Adrenal gland (tissue), 12 donors: ENCODE measurements around the gene ZDHHC4. TPM values are rescaled to one million over a fixed set of nuclear protein-coding genes. Genes with fewer than 3 reads are reported as not detected.

Source experiments
- DNase-seq, 7 donors: peaks; one replicate each; pipeline ENCODE4 v3.0.0-alpha.2; 2019 to 2020
- H3K27ac ChIP-seq, 5 donors: fragments of 200-600 bp; sonication (generic) in 4 of 5; 1 replicate in 3 of 5; 2 replicates in 2 of 5; pipeline versions ENCODE4 v1.5.1 to v1.8.0; 2016 to 2020; ENCODE audit warnings: mild to moderate bottlenecking in 1 of 5
- H3K27me3 ChIP-seq: fragments of 200-600 bp; 2 replicates; pipeline ENCODE4 v1.8.0; 2021
- H3K36me3 ChIP-seq, 2 donors: fragments of 200-600 bp; replicated peaks in 1 of 2; 1 replicate in 1 of 2; 2 replicates in 1 of 2; pipeline versions ENCODE4 v1.5.1 to v1.8.0; 2018 to 2022
- H3K4me1 ChIP-seq, 2 donors: fragments of 200-600 bp; replicated peaks in 1 of 2; 1 replicate in 1 of 2; 2 replicates in 1 of 2; pipeline versions ENCODE4 v1.5.1 to v1.8.0; 2018 to 2021
- H3K4me3 ChIP-seq, 4 donors: fragments of 200-600 bp; sonication (generic) in 3 of 4; one replicate each; pipeline ENCODE4 v1.5.1; 2016 to 2018
- H3K9me3 ChIP-seq, 3 donors: fragments of 200-600 bp; sonication (generic) in 1 of 3; replicated peaks in 1 of 3; 1 replicate in 2 of 3; 2 replicates in 1 of 3; pipeline versions ENCODE4 v1.5.1 to v1.8.0; 2016 to 2021
- POLR2A ChIP-seq, 2 donors: fragments of 450-650 bp; IDR thresholded peaks; one replicate each; pipeline ENCODE4 v1.6.1; 2017; ENCODE audit warnings: antibody characterized with exemption in 2 of 2, mild to moderate bottlenecking in 2 of 2, moderate library complexity in 1 of 2
- WGBS, 4 donors: extraction: QIAGEN DNeasy Blood & Tissue Kit in 2 of 4; methylation state at CpG; one replicate each; pipeline versions ENCODE4 v1.1.5 to v1.1.7; 2013 to 2017; 5-methylcytosine and 5-hydroxymethylcytosine counted together
- intact Hi-C, 2 donors: fragments of 100-400 bp; cut with DNase I; formaldehyde crosslinking; loops; one replicate each; pipeline versions ENCODE4 v1.14.1 to v1.15.0; 2022 to 2023
- polyA plus RNA-seq, 3 donors: library from polyadenylated mRNA; stranded (reverse); fragments of 200-250 nt in 2 of 3; fragments of 350-450 nt in 1 of 3; fragmentation: Illumina TruSeq in 1 of 3; extraction: RNeasy Lipid Tissue Mini Kit (QIAGEN cat#74804) in 1 of 3; gene quantifications; one replicate each; pipeline ENCODE4 v1.2.3, GENCODE V29; 2013 to 2014
- total RNA-seq, 9 donors: library from RNA; depleted of rRNA in 4 of 9; stranded (reverse); fragments of >200 nt in 4 of 9; fragments of 120-200 nt in 1 of 9; fragmentation: NEBNext Ultra II Directional in 1 of 9; extraction: Animal tissue kit (Norgen Biotek cat#: 25700) in 1 of 9; gene quantifications; one replicate each; pipeline versions ENCODE4 v1.1.0 to v1.2.4, GENCODE V29; 2013 to 2023
- TF ChIP-seq, protein P1 (sequence below), 6 experiments: fragments of 450-650 bp in 4 of 6; fragments of 200-600 bp in 2 of 6; sonication (generic) in 1 of 6; IDR thresholded peaks; 1 replicate in 5 of 6; 2 replicates in 1 of 6; pipeline versions ENCODE4 v1.5.1 to v1.8.0; 2016 to 2021; ENCODE audit warnings: antibody characterized with exemption in 6 of 6, mild to moderate bottlenecking in 2 of 6, moderate library complexity in 1 of 6
- donor health status: healthy with polysubstance abuse.
- donor health status: Bipolar disorder and iron deficiency.
- donor health status: DM: yes; HTN: yes; CAD: no.
- donor health status: DM: no; HTN: no; CAD: no.
- donor health status: DM: no; HTN: no; CAD: no.
- donor health status: DM: yes; HTN: yes; CAD: no.

The ZDHHC4 gene
- total and polyA plus RNA-seq, 12 donors, result 38.5 to 115 (median 70.4) TPM

DNA sequence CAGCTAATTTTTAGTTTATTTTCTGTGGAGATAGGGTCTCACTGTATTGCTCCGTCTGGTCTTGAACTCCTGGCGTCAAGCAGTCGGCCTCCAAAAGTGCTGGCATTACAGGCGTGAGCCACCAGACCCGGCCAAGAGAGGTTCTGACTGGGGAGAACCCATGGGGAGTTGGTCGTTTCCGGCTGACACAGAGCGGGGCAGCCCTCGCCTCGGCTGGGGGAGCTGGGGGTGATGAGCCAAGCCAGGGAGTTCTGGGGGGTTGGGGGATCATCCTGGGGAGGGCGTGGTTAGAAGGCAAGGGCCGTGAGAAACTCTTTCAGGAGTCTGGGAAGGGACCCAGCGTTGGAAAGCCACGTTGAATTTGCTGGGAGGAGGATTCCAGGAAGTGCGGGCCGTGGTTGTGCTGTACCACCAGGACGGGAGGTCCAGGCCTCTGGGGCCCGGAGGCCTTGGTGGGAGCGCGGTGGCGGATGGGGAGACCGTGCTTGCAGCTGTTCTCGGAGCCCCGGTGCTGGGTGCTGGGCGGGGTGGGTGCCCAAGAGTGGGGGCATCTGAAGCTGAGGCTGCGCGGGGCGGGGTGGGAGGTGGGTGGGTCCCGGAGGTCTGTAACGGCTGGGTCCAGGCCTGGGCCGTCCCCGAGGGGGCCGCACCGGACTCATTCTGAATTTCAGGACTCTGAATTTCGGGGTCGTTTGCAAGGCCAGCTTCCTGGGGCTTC, 29.8 kb downstream of the ZDHHC4 start:
- no peak overlapping the region for H3K27ac ChIP-seq
- H3K4me1 ChIP-seq, result no peaks in the 10 kb centered on the region
- intact Hi-C loops, result no loop called here
- no peak for DNase-seq
- H3K4me3 ChIP-seq, result no peak overlapping the region
- TF ChIP-seq, protein P1, sequence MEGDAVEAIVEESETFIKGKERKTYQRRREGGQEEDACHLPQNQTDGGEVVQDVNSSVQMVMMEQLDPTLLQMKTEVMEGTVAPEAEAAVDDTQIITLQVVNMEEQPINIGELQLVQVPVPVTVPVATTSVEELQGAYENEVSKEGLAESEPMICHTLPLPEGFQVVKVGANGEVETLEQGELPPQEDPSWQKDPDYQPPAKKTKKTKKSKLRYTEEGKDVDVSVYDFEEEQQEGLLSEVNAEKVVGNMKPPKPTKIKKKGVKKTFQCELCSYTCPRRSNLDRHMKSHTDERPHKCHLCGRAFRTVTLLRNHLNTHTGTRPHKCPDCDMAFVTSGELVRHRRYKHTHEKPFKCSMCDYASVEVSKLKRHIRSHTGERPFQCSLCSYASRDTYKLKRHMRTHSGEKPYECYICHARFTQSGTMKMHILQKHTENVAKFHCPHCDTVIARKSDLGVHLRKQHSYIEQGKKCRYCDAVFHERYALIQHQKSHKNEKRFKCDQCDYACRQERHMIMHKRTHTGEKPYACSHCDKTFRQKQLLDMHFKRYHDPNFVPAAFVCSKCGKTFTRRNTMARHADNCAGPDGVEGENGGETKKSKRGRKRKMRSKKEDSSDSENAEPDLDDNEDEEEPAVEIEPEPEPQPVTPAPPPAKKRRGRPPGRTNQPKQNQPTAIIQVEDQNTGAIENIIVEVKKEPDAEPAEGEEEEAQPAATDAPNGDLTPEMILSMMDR (IDR thresholded peaks at IDR 0.05), result no peak
- TF ChIP-seq POLR2A (IDR thresholded peaks at IDR 0.05), result no peak
- H3K36me3 ChIP-seq, result peaks cover 0 to 45% of the 10 kb centered on the region in 2 donors
- WGBS, 4 donors, result 89 to 93% (median 91%) methylated on average over 23 to 36 of the region's 36 CpGs
- no peaks in the 10 kb centered on the region for H3K27me3 ChIP-seq
- no peaks in the 10 kb centered on the region for H3K9me3 ChIP-seq

DNA sequence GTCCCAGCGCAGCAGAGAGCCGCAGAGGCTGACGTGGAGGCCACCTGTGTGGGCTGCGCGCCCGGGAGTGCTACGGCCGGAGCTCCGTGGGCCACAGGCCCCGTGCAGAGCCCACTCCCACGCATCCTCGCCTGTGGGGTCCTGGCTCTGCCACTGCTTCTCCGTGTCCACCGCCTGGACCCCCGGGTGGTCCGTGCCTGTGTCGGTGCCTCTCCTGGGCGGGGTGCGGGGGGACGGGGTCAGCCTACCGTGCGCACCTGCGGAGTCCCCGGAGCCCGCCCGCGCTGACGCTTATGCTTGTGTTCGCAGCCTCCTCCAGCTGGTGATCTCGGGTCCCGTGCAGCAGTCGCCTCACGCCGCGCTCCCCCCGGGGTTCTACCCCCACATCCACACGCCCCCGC, 30.4 kb downstream of the ZDHHC4 start:
- Histone ChIP-seq H3K4me3 (no peak overlapping the region), H3K9me3 (no peaks in the 10 kb centered on the region), H3K27ac (no peak overlapping the region), H3K4me1 (no peaks in the 10 kb centered on the region), H3K27me3 (no peaks in the 10 kb centered on the region), H3K36me3 (peaks cover 0 to 39% of the 10 kb centered on the region in 2 donors)
- intact Hi-C loops, result no loop called here
- TF ChIP-seq POLR2A (IDR thresholded peaks at IDR 0.05), result no peak
- TF ChIP-seq, protein P1 (IDR thresholded peaks at IDR 0.05), result no peak
- DNase-seq, result no peak
- 88 to 98% (median 92%) methylated on average over 22 to 38 of the region's 38 CpGs for WGBS, 4 donors

DNA sequence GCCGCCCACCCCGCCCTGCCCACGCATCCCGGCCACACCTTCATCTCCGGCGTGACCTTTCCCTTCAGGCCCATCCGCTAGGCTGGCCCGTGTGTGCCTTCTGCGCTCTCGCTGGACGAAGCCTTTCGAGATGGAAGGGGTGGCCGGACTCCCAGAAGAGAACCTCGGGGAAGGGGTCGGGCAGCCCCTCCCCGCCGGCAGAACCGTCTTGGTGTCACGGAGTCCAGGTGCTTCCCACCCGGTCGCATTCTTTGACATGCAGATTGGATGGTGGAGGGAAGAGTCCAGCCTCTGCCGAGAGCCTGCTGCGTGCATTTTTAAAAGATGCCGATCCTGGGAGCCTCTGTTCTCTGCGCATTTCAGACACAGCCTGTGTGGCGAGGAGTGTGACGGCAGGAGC, 30.8 kb downstream of the ZDHHC4 start:
- H3K27ac ChIP-seq, result no peak overlapping the region
- intact Hi-C loops, result no loop called here
- H3K9me3 ChIP-seq, result no peaks in the 10 kb centered on the region
- H3K4me3 ChIP-seq, result no peak overlapping the region
- no peaks in the 10 kb centered on the region for H3K27me3 ChIP-seq
- no peaks in the 10 kb centered on the region for H3K4me1 ChIP-seq
- no peak for DNase-seq
- peaks cover 0 to 35% of the 10 kb centered on the region in 2 donors for H3K36me3 ChIP-seq
- 89 to 91% (median 90%) methylated on average over 17 to 27 of the region's 27 CpGs for WGBS, 4 donors
- TF ChIP-seq POLR2A (IDR thresholded peaks at IDR 0.05), result no peak
- TF ChIP-seq, protein P1 (IDR thresholded peaks at IDR 0.05), result no peak

DNA sequence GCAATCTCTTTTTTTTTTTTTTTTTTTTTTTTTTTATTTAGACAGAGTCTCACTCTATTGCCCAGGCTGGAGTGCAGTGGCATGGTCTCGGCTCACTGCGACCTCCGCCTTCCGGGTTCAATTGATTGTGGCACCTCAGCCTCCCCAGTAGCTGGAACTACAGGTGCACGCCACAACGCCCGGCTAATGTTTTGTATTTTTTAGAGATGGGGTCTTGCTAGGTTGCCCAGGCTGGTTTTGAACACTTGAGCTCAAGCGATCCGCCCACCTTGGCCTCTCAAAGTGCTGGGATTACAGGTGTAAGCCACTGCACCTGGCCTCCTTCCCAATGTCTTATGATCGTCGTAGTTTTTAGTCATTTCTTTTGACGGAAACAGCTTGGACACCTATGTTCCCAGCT, 31.5 kb downstream of the ZDHHC4 start:
- Histone ChIP-seq H3K4me3 (no peak overlapping the region), H3K9me3 (no peaks in the 10 kb centered on the region), H3K36me3 (peaks cover 0 to 30% of the 10 kb centered on the region in 2 donors), H3K27ac (no peak overlapping the region), H3K4me1 (no peaks in the 10 kb centered on the region), H3K27me3 (no peaks in the 10 kb centered on the region)
- DNase-seq, result no peak
- intact Hi-C loops, result no loop called here
- WGBS, 4 donors, result 91 to 96% (median 95%) methylated on average over 12 of the region's 12 CpGs
- TF ChIP-seq POLR2A (IDR thresholded peaks at IDR 0.05), result no peak
- TF ChIP-seq, protein P1 (IDR thresholded peaks at IDR 0.05), result no peak
